Activated T-helper 1 cell treated with anti-CD3 and anti-CD28 coated beads, Interleukin-2, amount 50 U/mL, for 16 hours (primary cell): ENCODE measurements around the gene NDUFC2.
"Not testable (repeated sequence)": the region's sequence is repeated elsewhere in the genome, so short reads cannot be mapped to it uniquely, and the experiment has no call there.

Experiments used
- DNase-seq, 2 donors: peaks; one replicate each; pipeline ENCODE4 v3.0.0-alpha.2; 2020; ENCODE audit warnings: low read depth in 1 of 2, low spot score in 1 of 2

NDUFC2 gene

DNA sequence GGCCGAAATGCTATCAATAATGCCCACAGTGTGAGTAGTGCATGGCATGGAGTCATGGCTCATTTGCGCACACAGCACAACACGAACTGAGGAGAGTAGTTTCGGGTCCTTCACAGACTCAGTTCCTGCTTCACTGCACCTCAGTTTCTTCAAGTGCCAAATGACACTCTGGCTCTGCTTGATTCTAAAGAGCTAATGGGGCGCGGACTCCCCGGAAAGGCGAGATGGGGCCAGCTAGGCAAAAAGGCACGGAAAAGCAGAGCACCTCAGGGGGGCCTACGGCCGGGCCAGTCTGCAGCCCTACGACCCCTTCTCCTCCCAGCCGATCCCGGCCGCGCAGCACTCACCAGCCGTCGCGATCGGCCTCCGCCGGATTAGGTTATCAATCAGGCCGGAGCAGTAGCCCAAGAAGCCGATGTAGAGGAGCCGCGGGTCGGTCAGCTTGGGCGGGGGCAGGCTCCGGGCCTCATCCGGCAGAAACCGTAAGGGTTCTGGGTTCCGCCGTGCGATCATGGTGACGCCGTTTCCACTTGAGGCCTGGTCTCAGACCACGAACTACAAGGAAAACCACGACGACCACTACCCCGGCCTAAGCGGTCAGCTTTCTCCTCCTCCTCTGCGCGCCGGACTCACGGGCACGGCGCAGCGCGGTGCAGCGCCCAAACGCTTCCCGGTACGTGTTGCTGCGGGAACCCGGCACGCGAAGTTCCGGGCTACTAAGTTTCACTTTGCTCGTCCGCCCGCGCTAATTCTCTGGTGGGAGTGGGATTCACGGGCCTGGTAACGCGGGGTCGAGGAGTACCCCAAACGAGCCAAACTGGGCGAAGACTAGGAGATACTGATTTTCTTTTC, at the start of gene NDUFC2:
Gene NDUFC2 (minus strand): TSS at position 631 of the 852 bp plus-strand sequence. CDS start 118 bp downstream, at position 513.
- DNase-seq = peak; percentile 34 to 51

DNA sequence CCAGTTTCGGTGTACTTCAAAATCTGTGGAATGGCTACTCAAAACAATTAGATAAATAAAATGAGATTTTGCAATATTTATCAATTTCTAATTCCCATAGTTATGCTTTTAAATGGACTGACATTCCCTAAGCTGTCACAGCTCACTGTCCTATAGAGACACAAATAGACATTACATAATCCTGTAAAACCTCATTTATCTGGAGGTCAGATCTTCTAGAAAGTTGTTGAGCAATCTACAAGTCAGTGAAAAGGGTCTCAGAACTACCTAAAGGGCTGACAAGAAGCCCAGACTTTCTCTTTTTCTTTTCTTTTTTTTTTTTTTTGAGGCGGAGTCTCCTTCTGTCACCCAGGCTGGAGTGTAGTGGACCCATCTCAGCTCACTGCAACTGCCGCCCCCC, 47.7 kb upstream of the NDUFC2 start:
- no peak for DNase-seq

DNA sequence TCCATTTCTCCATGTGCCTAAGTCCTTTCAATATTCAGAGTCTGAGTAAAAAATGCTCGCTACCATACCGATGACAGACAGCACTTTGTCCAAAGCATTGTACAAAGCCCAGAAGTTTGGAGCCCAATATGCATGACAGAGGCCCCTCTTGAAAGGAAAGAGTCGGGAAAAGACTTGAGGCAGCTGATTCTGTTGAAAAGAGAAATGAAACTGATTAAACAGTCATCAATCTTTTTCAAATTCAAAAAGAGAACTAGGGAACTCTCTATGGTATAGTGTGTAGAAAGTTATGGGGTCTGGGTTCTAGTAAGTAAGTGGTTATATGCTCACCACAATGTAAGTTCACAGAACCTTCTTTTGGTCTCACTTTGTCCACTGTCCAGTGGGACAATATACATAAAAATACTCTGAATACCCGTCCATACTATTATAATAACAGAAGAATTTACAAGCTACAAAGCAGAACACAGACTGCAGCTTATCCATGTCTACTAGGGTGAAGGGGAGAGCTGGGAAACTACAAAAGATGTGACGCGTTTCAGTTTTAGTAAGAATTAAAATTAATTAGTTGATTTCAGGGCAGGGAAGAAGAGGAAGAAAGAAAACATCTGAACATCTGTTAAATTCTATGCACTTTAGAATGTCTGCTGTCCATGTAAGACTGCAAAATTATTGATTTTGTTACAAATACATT, 33.1 kb upstream of the NDUFC2 start:
- no peak for DNase-seq

DNA sequence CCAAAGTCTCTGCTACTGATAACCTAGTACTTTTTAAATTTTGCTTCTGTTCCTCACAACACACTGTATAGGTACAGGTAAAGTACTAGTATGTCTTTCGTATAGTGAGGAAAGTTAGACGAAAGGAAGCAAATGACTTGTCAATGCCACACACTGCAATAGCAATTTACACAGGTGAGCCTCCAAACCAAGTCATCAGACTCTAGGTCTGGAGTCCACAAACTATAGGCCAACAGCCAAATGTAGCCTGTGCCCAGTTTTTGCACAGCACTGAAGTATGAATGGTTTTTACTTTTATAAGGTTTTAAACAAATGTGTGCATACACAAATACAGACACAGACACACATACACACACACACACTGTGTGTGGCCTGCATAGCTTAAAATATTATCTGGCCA, 31.6 kb upstream of the NDUFC2 start:
- DNase-seq = no peak

DNA sequence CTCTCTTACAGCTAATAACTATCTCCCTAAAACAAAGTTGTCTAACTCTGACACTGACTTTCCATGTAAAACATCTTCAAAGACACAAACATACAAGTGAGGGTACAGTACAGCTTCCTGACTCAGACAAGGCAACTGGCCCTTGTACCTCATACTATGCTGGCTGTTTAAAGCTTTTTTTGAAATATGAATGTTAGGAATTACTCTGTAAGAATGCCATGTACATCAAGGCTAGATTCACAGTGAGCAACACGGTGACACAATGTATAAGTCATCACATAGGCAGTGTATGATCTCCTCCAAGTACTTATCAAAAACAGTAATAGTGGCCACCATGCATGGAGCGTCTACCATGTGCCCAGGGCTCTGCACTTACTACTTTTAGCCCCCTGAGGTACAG, 31.2 kb upstream of the NDUFC2 start:
- DNase-seq = no peak

DNA sequence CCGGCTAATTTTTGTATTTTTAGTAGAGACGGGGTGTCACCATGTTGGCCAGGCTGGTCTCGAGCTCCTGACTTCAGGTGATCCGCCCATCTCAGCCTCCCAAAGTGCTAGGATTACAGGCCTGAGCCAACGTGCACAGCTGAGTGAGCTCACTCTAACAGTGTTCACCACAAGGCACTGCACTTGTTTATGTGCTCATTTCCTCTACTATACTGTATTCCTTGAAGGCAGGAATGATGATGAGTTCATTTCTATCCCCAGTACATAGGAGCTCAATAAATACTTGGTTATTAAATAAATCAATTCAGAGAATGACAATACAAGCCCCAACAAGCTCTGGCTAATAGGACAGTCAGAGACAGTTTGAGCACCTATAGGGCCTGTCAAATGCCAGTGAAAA, 30.7 kb upstream of the NDUFC2 start:
- no peak for DNase-seq

DNA sequence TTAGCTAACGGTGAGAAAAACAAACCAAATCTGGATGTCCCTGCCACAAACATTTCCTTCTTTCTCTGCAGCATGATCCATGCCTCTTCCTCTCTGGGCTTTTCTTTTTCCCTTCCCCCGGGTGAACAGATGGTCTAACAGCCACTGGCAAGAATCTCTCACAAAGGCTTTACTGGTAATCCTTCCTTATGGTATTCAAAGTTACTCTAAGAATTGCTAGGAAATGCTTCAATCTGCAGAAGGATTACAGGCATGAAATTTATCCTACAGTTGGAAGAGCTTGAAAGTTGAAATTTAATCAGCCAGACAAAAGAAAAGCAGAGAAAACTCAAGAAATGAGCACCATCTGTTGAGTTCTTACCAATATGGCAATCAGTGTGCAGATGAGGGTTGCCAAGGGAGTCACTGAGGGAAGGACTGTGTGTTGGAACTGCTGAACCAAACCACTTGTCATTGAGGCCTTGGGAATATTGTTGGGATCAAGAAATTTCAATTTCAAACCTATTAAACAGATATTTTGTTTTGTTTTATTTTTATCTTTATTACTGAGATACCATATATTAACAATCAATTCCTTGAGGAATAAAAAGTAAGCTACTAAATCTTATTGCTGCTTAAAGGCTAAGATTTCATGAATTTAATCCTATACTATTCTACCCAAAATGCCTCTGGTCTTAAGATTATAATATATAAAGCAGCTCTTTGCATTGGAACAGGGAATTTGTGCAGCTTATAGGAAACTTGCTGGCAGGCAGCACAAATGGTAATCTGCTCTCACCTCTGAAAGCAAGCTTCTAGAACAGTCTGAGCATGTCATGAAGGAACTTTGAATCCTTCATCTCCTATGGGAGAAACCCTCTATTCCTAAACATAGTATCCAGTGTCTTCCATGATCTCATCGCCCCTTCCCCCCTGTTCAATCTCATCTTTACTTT, 29.7 kb upstream of the NDUFC2 start:
- DNase-seq = no peak

DNA sequence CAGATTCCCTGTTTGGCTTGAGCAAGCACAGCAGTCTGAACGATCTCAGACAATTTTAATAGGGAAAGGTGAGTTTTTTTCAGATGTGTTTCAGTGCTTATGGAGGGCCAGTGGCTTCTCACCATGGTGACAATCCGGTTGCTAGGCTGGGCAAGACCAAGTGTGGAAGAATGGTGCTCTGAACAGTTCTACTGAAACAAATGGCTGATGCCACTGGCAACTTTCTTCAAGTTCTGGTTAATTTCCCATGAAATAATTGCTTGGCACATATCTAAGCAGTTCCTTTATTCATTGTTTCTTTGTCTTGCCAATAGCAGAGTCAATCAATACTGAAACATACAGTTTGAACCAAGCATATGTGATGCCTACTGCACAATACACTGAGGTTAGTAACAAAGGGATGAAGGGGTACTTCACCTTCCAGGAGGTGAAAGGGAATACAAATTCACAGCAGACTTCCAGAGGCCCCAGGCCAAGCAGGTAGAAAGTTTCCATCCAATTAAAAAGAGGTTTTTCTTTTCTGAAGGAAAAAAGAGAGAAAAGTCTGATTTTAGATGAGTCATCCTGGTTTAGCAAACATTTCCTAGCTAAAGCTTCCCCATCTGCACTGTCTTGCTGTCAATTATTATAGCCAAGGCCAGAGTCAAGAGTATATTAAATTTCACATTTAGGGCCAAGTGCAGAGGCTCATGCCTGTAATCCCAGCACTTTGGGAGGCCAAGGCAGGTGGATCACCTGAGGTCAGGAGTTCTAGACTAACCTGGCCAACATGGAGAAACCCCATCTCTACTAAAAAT, 21.2 kb upstream of the NDUFC2 start:
- no peak for DNase-seq

DNA sequence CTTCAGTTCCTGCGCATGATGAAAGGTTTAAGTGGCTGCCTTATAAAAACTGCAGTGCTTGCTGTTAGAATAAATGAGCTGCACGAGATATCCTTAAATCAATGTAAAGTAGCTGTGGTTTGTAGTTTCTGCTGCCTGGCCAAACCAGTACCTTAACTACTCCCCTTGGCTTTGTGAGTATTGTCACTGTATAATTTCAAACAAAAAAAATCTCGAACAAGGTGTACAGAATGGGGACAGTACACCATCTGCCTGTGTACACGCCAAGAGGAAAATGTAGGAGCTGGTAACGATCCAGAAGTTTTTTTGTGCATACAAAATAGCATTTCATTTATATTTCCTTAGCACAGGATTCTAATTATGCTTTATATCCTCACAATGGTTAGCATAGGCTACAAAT, 20.6 kb upstream of the NDUFC2 start:
- DNase-seq = no peak

DNA sequence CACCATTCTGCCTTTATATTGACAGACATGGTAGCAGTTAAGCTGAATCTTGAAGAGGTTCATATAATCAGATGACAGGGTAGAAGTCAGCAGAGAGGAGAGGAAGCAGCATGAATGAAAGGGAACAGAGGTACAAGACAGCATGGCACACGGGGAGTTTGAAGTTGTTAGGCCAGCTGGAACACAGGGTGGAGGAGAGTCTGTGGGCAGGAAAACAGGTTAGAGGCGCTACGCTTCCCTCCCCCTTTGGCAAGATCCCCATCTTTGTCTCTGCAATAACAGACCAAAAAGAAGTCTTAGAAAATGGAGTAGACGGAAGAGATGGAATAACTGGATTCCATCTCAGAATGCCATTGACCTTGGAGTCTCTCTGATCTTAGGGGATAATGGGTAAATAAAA, 20.0 kb upstream of the NDUFC2 start:
- DNase-seq = no peak

DNA sequence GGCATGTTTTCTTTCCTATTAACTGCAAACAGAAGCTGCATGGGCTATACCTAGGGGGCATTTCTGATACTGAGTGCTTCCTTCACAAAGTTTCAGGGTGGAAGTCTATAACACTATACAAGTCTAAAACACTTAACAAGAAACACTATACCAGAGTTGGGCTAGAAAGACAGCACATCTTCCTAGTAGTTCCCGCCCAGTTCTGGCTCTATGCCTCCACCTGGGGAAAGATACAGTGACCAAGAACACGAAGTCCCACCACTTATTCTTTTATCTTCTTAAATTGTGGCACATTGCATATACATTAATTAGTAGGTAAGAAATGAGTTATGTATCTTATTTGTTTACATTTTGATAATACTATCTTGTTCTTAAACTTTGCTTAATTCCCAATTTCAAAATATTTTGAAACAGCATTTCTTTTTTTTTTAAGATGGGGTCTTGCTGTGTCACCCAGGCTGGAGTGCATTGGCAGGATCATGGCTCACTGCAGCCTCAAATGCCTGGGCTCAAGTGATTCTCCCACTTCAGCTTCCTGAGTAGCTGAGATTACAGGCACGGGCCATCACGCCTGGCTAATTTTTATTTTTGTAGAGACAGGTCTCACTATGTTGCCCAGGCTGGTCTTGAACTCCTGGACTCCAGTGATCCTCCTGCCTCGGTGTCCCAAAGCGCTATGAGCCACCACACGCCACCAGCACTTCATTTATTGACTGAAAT, 18.2 kb upstream of the NDUFC2 start:
- DNase-seq = no peak

DNA sequence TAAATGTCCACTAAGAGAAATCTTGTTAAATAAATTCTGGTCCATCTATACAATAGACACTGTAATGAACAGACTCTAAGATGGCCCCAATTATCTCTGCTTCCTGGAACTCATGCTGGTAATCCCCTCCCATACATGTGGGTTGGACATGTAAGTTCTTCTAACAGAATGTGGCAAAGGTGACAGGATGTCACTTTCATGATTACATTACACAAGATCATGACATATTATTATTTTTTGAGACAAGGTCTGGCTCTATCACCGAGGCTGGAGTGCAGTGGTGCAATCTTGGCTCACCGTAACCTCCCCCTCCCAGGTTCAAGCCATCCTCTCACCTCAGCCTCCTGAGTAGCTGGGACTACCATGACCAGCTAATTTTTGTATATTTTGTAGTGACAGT, 14.6 kb upstream of the NDUFC2 start:
- DNase-seq = no peak

DNA sequence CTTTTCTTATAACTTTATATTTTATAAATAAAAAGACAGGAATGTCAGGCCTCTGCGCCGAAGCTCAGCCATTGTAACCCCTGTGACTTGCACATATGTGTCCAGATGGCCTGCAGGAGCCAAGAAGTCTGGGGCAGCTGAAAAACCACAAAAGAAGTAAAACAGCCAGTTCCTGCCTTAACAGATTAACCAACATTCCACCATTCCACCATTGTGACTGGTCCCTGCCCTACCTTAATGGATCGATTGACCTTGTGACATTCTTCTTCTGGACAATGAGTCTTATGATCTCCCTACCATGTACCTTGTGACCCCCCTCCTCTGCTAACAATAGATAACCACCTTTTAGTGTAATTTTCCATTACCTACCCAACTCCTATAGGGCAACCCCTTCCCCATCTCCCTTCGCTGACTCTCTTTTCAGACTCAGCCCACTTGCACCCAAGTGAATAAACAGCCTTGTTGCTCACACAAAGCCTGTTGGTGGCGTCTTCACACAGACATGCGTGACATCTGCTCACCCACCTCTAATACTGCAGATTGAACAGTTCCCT, 6.9 kb upstream of the NDUFC2 start:
- DNase-seq = not testable (repeated sequence)

DNA sequence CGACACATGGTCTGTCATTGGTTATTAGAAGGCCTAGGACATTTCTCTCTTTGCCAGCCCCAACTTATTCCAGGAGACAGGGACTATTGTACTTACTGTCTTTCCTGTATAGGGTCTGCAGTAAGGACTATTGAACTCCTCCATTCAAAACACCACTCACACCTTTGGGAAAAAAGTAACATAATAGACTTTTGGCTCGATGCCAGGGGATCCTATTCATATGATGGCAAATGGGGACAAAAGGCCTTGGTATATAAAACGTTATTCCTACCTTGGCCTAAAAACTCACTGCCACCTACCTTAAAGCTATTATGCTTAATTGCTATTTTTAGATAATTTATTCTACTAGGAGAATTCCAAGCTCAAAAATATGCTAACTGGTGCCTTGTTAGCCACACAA, 6.3 kb upstream of the NDUFC2 start:
- no peak for DNase-seq

DNA sequence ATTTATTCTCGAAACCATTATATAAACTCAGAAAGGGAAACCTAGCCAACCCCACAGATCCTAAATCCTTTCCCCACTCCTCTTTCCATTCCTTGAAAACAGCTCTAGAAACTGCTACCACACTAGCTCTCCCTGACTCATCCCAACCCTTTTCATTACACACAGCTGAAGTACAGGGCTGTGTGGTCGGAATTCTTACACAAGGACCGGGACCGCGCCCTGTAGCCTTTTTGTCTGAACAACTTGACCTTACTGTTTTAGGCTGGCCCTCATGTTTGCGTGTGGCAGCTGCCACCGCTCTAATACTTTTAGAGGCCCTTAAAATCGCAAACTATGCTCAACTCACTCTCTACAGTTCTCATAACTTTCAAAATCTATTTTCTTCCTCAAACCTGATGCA, 4.8 kb upstream of the NDUFC2 start:
- not testable (repeated sequence) for DNase-seq

DNA sequence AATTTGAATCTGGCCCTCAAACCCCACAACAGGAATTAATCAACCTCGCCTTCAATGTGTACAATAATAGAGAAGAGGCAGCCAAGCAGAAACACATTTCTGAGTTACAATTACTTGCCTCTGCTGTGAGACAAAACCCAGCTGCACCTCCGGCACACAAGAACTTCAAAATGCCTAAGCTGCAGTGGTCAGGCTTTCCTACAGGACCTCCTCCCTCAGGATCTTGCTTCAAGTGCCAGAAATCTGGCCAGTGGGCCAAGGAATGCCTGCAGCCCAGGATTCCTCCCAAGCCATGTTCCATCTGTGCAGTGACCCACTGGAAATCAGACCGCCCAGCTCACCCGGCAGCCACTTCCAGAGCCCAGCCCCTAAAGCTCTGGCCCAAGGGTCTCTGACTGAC, 3.4 kb upstream of the NDUFC2 start:
- DNase-seq = no peak

DNA sequence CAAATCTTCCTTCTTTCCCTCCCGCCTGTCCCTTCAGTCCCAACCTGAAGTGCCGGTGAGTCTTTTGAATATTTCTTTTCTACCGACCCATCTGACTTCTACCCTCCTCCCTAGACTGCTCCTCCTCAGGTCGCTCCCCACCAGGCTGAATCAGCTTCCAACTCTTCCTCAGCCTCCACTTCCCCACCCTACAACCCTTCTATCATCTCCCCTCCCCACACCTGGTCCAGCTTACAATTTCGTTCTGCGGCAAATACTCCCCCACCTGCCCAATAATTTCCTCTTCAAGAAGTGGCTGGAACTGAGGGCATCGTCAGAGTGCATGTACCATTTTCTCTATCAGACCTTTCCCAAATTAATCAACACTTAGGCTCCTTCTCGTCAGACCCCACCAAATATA, 2.5 kb upstream of the NDUFC2 start:
- no peak for DNase-seq

DNA sequence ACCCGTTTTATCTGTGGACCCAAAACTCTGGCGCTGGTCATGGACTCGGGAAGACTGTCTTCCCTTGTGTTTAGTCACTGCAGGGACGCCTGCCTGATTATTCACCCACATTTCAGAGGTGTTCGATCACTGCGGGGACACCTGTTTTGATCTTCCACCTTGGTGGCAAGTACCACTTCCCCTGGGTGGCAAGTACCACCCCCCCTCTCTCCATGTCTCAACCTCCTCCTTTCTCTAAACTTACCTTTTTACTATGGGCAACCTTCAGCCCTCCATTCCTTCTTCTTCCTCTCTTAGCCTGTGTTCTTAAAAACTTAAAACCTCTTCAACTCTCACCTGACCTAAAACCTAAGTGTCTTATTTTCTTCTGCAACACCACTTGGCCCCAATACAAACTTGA, 1.9 kb upstream of the NDUFC2 start:
- no peak for DNase-seq

DNA sequence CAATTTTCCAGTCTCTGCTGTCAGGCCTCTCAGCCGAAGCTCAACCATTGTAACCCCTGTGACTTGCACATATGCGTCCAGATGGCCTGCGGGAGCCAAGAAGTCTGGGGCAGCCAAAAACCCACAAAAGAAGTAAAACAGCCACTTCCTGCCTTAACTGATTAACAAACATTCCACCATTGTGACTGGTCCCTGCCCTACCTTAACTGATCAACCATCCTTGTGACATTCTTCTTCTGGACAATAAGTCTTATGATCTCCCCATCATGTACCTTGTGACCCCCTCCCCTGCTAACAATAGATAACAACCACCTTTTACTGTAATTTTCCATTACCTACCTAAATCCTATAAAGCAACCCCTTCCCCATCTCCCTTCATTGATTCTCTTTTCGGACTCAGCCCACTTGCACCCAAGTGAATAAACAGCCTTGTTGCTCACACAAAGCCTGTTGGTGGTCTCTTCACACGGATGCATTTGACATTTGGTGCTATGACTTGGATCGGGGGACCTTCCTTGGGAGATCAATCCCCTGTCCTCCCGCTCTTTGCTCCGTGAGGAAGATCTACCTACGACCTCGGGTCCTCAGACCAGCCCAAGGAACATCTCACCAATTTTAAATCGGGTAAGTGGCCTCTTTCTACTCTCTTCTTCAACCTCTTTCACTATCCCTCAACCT, 1.3 kb upstream of the NDUFC2 start:
- no peak for DNase-seq
